ENCODE data around the gene ELOB.

- no peak for TF ChIP-seq EZH2 (IDR thresholded peaks at IDR 0.05; ENCODE audit: borderline replicate concordance, low read depth, low read length, severe bottlenecking)
- no peak for TF ChIP-seq CTCF (IDR thresholded peaks at IDR 0.05; ENCODE audit: borderline replicate concordance, extremely low read depth, low read length, poor library complexity, severe bottlenecking)
Measured at GRCh38 chr16:2814551-2815298, 37.6 kb upstream of the ELOB start.

Measured in DND-41 (cell line).